Posterior vena cava (tissue), 2 donors: ENCODE data around the gene KPRP. TPM values are rescaled to one million over a fixed set of nuclear protein-coding genes. Genes with fewer than 3 reads are reported as not detected.

Experiments
- DNase-seq: peaks from one replicate; pipeline ENCODE4 v3.0.0-alpha.2; 2020; ENCODE audit warnings: low spot score
- intact Hi-C, 2 donors: fragments of 100-400 bp; cut with DNase I; formaldehyde crosslinking; loops; one replicate each; pipeline versions ENCODE4 v1.14.1 to v1.14.2; 2022 to 2023
- total RNA-seq, 2 donors: library from RNA; stranded (reverse); fragmentation: NEBNext Ultra II Directional; extraction: Animal tissue kit (Norgen Biotek cat#: 25700); gene quantifications; one replicate each; pipeline ENCODE4 v1.2.1, GENCODE V29; 2021
- donor health status: DM: yes; HTN: yes; CAD: no.
- donor health status: DM: yes; HTN: yes; CAD: no.

The KPRP gene
- total RNA-seq, 2 donors from 2014 or later: not detected

GRCh38 chr1:152768847-152769533 lies 11.2 kb downstream of the KPRP start:
- DNase-seq: no peak
- intact Hi-C loops: no loop called here

DNA sequence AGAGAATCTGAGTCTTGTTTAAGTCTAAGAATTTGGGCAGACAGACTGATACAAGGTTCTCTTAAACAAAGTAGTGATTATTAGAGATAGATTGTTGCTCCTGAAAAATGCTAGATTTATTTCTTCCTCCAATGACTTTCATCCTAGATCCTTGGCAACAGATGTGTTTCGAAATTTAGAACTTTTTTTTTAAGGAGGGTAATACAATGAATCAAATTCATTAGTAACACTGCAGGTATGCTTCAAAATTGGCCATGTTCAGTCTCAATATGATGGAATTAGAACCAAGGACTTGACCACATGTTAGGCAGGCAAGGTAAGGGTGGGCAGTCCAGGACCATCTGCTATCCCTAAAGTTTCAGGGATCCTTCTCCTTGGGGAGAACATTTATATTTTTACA lies 12.6 kb downstream of the KPRP start:
- DNase-seq: no peak
- intact Hi-C loops: no loop called here

GRCh38 chr1:152774875-152775274 lies 17.1 kb downstream of the KPRP start, which contains the start of gene LCE1F:
TSS of gene LCE1F (plus strand) at chr1:152775140. CDS start at chr1:152776372, 1,232 bp downstream.
- intact Hi-C loops: no loop called here

GRCh38 chr1:152776361-152776760 lies 18.5 kb downstream of the KPRP start:
- intact Hi-C loops: no loop called here
- no peak for DNase-seq

More at GRCh38 chr1:152774875-152775274, 17.1 kb downstream of the KPRP start, which contains the start of gene LCE1F:
- DNase-seq: no peak

DNA sequence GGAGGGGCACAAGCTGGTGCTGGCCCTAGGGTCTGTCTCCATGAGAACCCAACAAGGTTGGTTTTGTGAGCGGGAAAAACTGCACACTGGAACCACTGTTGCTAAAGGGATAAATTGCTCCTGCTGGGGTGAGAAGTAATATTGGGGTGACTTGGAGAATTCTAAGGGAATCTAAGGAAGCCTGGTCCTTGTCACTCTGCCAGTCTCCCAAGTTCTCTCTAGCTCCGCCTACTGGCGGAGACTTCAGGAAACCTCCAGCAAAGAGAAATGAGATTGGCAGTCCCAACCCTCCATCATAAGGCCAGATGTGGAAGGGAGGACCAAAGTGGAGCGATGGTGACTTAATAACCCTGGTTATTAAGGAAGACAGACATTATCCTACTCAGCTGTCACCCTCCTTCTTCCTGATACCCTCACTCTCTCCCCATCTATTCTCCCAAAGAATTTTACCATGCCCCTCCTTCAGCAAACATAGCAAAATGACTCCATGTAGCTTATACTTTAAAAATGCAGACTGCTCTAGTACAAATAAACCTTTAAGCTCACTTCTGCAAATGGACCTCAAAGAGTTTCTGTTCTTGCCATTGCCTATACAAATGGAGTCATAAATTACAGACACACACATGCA lies 19.8 kb downstream of the KPRP start:
- intact Hi-C loops: no loop called here
- DNase-seq: no peak

- no peak for DNase-seq
- intact Hi-C loops: no loop called here
Measured at GRCh38 chr1:152783095-152783494, 25.3 kb downstream of the KPRP start.

DNA sequence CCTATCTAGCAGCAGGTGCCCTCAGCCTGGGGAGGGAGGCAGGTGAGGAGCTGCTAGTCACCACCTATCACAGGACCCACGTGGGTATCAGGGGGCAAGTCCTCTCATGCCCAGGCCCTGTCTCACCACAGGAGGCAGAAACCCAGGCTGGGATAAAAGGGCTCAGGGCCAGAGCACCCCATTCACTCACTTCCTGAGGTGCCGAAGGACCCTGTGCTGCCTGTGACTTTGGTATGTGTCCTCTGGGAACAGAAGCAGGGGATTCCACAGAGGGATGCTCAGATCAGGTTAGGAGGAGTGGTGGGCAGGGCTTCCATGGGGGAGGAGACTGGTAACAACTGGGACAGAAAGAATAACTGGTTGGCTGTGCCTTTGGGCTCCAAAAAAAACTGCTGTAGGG lies 28.3 kb downstream of the KPRP start, which contains the start of gene LCE1E:
Gene LCE1E (plus strand): TSS at position 181 of the 400 bp plus-strand sequence. CDS start 1,043 bp downstream, outside the sequence.
- intact Hi-C loops: no loop called here
- DNase-seq: no peak

GRCh38 chr1:152795686-152796085 lies 37.9 kb downstream of the KPRP start:
- intact Hi-C loops: no loop called here
- no peak for DNase-seq

DNA sequence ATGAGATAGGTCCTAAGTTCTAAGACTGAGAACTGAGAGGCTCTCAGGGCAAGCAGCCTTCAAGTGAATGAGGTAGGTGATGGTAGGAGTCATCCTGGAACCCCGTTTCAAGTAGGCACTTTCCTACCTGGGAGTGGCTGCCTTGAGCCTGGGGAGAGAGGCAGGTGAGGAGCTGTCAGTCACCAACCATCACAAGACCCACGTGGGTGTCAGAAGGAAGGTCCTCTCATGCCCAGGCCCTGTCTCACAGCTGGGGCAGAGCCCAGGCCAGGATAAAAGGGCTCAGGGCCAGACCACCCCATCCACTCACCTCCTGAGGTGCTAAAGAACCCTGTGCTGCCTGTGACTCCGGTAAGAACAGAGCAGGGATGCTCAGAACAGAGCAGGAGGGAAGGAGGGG lies 38.6 kb downstream of the KPRP start, which contains the start of gene LCE1D:
Gene LCE1D (plus strand): TSS at position 301 of the 400 bp plus-strand sequence. CDS start 1,074 bp downstream, outside the sequence.
- DNase-seq: no peak
- intact Hi-C loops: no loop called here

DNA sequence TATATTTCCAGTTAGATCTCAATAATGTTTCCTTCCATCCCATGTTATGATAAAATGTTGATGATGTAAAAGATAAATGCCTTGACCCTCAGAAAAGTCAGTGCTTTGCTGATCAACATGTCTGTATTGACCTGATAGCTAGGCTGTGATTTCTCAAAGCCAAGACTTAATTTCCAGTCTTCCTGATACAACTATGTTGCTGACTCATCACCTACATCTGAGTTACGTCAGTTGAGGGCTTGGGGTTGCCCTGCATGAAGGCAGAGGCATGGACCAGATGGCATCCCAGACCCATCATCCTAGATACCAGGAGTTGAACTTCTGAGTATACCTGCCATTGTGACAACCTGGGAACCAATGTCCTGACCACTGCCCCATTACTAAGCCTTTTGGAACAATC lies 43.5 kb downstream of the KPRP start:
- intact Hi-C loops: no loop called here
- no peak for DNase-seq

DNA sequence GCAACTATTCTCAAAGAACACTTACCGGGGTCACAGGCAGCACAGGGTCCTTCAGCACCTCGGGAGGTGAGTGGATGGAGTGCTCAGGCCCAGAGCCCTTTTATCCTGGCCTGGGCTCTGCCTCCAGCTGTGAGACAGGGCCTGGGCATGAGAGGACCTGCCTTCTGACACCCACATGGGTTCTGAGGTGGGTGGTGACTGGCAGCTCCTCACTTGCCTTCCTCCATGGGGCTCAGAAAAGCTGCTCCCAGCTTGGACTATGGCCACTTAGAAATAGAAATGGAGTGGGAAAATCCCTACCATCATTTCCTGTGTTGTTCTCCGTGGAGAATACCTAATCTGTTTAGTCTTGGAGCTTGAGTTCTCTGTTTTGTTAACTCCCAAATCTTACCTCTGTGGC lies 48.8 kb downstream of the KPRP start, which contains the start of gene LCE1C:
Gene LCE1C (minus strand): TSS at position 76 of the 400 bp plus-strand sequence. CDS start 1,173 bp downstream, outside the sequence.
- DNase-seq: no peak
- intact Hi-C loops: no loop called here

DNA sequence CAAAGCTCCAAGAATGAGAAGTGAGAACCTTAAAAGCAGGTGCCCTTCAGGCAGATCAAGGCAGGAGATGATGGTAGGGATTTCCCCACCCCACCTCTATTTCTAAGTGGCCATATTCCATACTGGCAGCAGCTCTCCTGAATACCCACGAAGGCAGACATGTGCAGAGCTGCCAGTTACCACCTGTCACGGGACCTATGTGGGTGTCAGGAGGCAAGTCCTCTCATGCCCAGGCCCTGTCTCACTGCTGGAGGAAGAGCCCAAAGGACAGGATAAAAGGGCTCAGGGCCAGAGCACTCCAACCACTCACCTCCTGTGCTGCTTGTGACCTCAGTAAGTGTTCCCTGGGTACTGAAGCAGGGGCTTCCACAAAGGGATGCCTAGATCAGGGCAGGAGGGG lies 53.2 kb downstream of the KPRP start:
- no peak for DNase-seq
- intact Hi-C loops: no loop called here

Other genes with a start within 250 kb of the KPRP start
- not detected for gene LCE5A, start 247.2 kb upstream of the KPRP start, total RNA-seq
- gene CRCT1, start 243.5 kb upstream of the KPRP start, total RNA-seq: not detected
- gene LCE3E, start 191.2 kb upstream of the KPRP start, total RNA-seq: not detected
- not detected for gene LCE3D, start 177.5 kb upstream of the KPRP start, total RNA-seq
- gene LCE3C, start 157.8 kb upstream of the KPRP start, total RNA-seq: not detected
- gene LCE3B, start 144.2 kb upstream of the KPRP start, total RNA-seq: not detected
- not detected for gene LCE3A, start 134.9 kb upstream of the KPRP start, total RNA-seq
- gene LCE2D, start 94.6 kb upstream of the KPRP start, total RNA-seq: not detected
- gene LCE2C, start 82.7 kb upstream of the KPRP start, total RNA-seq: not detected
- gene LCE2B, start 71.9 kb upstream of the KPRP start, total RNA-seq: not detected
- not detected for gene LCE2A, start 59.7 kb upstream of the KPRP start, total RNA-seq
- not detected for gene LCE4A, start 49.9 kb upstream of the KPRP start, total RNA-seq
- gene LCE1F, start 17.1 kb downstream of the KPRP start, total RNA-seq: not detected
- gene LCE1E, start 28.2 kb downstream of the KPRP start, total RNA-seq: not detected
- not detected for gene LCE1D, start 38.7 kb downstream of the KPRP start, total RNA-seq
- not detected for gene LCE1C, start 48.6 kb downstream of the KPRP start, total RNA-seq
- gene LCE1B, start 53.9 kb downstream of the KPRP start, total RNA-seq: not detected
- not detected for gene LCE1A, start 69.4 kb downstream of the KPRP start, total RNA-seq
- gene LCE6A, start 84.8 kb downstream of the KPRP start, total RNA-seq: not detected
- gene LCE7A, start 102.0 kb downstream of the KPRP start, total RNA-seq: not detected
- not detected for gene SMCP, start 120.3 kb downstream of the KPRP start, total RNA-seq
- gene IVL, start 150.5 kb downstream of the KPRP start, total RNA-seq: not detected
- not detected for gene SPRR5, start 189.2 kb downstream of the KPRP start, total RNA-seq
- gene SPRR4, start 212.6 kb downstream of the KPRP start, total RNA-seq: not detected
- gene SPRR1A, start 226.1 kb downstream of the KPRP start, total RNA-seq: not detected
- not detected for gene SPRR3, start 243.7 kb downstream of the KPRP start, total RNA-seq